ENCODE data around the gene COL18A1. TPM values are rescaled to one million over a fixed set of nuclear protein-coding genes. Genes with fewer than 3 reads are reported as not detected.

Gene COL18A1
- total RNA-seq, 4 donors from 2014 or later = 97.7 to 173 (median 110) TPM

GRCh38 chr21:45456584-45457160, 51.7 kb downstream of the COL18A1 start:
- Histone ChIP-seq H3K4me3 (peak overlapping the region; percentile 41 to 54 (median 44)), H3K9me3 (peaks cover 0 to 8% (median 3%) of the 10 kb centered on the region in 4 donors), H3K36me3 (peaks cover 0 to 16% (median 6%) of the 10 kb centered on the region in 4 donors), H3K27me3 (peaks cover 0 to 30% (median 0%) of the 10 kb centered on the region in 4 donors), H3K27ac (replicated peaks in 1 of 4) (no peak overlapping the region), H3K4me1 (peaks cover 16 to 60% (median 44%) of the 10 kb centered on the region in 4 donors)
- no peak for DNase-seq (ENCODE audit: extremely low spot score)
- WGBS = 89% methylated on average over 31 of the region's 38 CpGs
- intact Hi-C loops (cut with DNase I) = no loop called here
- no peak for TF ChIP-seq POLR2AphosphoS5 (IDR thresholded peaks at IDR 0.05)

GRCh38 chr21:45457161-45457831, 52.3 kb downstream of the COL18A1 start:
- Histone ChIP-seq H3K36me3 (peaks cover 0 to 16% (median 6%) of the 10 kb centered on the region in 4 donors), H3K27me3 (peaks cover 0 to 30% (median 0%) of the 10 kb centered on the region in 4 donors), H3K4me1 (peaks cover 16 to 60% (median 44%) of the 10 kb centered on the region in 4 donors), H3K4me3 (peak overlapping the region; percentile 41 to 54 (median 44)), H3K27ac (replicated peaks in 1 of 4) (no peak overlapping the region), H3K9me3 (peaks cover 0 to 11% (median 7%) of the 10 kb centered on the region in 4 donors)
- TF ChIP-seq POLR2AphosphoS5 (IDR thresholded peaks at IDR 0.05) (no peak), POLR2A (IDR thresholded peaks at IDR 0.05; ENCODE audit: low read depth) (no peak), EP300 (IDR thresholded peaks at IDR 0.05) (no peak)
- DNase-seq (ENCODE audit: extremely low spot score) = no peak
- 81% methylated on average over 14 of the region's 25 CpGs for WGBS
- intact Hi-C loops (cut with DNase I) = no loop called here

- intact Hi-C loops (cut with DNase I) = no loop called here
- H3K36me3 ChIP-seq = peaks cover 0 to 16% (median 6%) of the 10 kb centered on the region in 4 donors
- 78% methylated on average over 8 of the region's 9 CpGs for WGBS
These were observed 52.8 kb downstream of the COL18A1 start for GRCh38 chr21:45457832-45458172.

GRCh38 chr21:45458281-45459170, 53.6 kb downstream of the COL18A1 start:
- Histone ChIP-seq H3K36me3 (peaks cover 0 to 16% (median 6%) of the 10 kb centered on the region in 4 donors), H3K4me1 (peaks cover 14 to 54% (median 43%) of the 10 kb centered on the region in 4 donors), H3K4me3 (peak overlapping the region in 2 of 4 donors; percentile 42 to 54), H3K27ac (replicated peaks in 1 of 4) (no peak overlapping the region), H3K27me3 (peaks cover 0 to 30% (median 0%) of the 10 kb centered on the region in 4 donors), H3K9me3 (peaks cover 0 to 18% (median 9%) of the 10 kb centered on the region in 4 donors)
- DNase-seq (ENCODE audit: extremely low spot score) = no peak
- TF ChIP-seq POLR2AphosphoS5 (IDR thresholded peaks at IDR 0.05) = no peak
- TF ChIP-seq POLR2A (IDR thresholded peaks at IDR 0.05; ENCODE audit: low read depth) = no peak
- no peak for TF ChIP-seq EP300 (IDR thresholded peaks at IDR 0.05)
- intact Hi-C loops (cut with DNase I) = no loop called here
- 89% methylated on average over 25 of the region's 30 CpGs for WGBS

More at GRCh38 chr21:45457832-45458172, 52.8 kb downstream of the COL18A1 start:
- Histone ChIP-seq H3K4me1 (peaks cover 16 to 60% (median 44%) of the 10 kb centered on the region in 4 donors), H3K27ac (replicated peaks in 1 of 4) (peak overlapping the region in 1 of 4 donors; percentile 0), H3K9me3 (peaks cover 0 to 16% (median 9%) of the 10 kb centered on the region in 4 donors), H3K27me3 (peaks cover 0 to 30% (median 0%) of the 10 kb centered on the region in 4 donors), H3K4me3 (peak overlapping the region in 3 of 4 donors; percentile 41 to 54 (median 42))
- TF ChIP-seq POLR2A (IDR thresholded peaks at IDR 0.05; ENCODE audit: low read depth) (no peak), CTCF (IDR thresholded peaks at IDR 0.05) (no peak), EP300 (IDR thresholded peaks at IDR 0.05) (no peak)
- no peak for DNase-seq (ENCODE audit: extremely low spot score)

GRCh38 chr21:45459171-45460010, 54.4 kb downstream of the COL18A1 start:
- H3K4me3 ChIP-seq = no peak overlapping the region
- H3K36me3 ChIP-seq = peaks cover 0 to 16% (median 6%) of the 10 kb centered on the region in 4 donors
- WGBS = 100% methylated on average over 4 of the region's 23 CpGs
- peaks cover 0 to 30% (median 0%) of the 10 kb centered on the region in 4 donors for H3K27me3 ChIP-seq
- no peak overlapping the region for H3K27ac ChIP-seq (replicated peaks in 1 of 4)
- peaks cover 0 to 18% (median 9%) of the 10 kb centered on the region in 4 donors for H3K9me3 ChIP-seq
- no peak for TF ChIP-seq POLR2AphosphoS5 (IDR thresholded peaks at IDR 0.05)
- no peak for TF ChIP-seq EP300 (IDR thresholded peaks at IDR 0.05)
- TF ChIP-seq CTCF (IDR thresholded peaks at IDR 0.05) = no peak
- TF ChIP-seq POLR2A (IDR thresholded peaks at IDR 0.05; ENCODE audit: low read depth) = no peak
- intact Hi-C loops (cut with DNase I) = no loop called here
- no peak for DNase-seq (ENCODE audit: extremely low spot score)
- H3K4me1 ChIP-seq = peaks cover 12 to 45% (median 35%) of the 10 kb centered on the region in 4 donors
